Liver (tissue), 9 donors: ENCODE data around the gene SMAD6. TPM values are rescaled to one million over a fixed set of nuclear protein-coding genes. Genes with fewer than 3 reads are reported as not detected.
A peak's percentile ranks its signal among the peaks of the same experiment; 100 is the strongest.

Experiments
- DNase-seq: peaks from one replicate; pipeline ENCODE4 v3.0.0-alpha.2; 2017; ENCODE audit warnings: low spot score
- H3K27ac ChIP-seq, 2 donors: one replicate each; pipeline ENCODE4 v1.7.0; 2013; ENCODE audit warnings: inconsistent platforms in 2 of 2, low read length in 2 of 2, control low read depth in 1 of 2, low read depth in 1 of 2, mild to moderate bottlenecking in 1 of 2
- H3K27me3 ChIP-seq, 4 donors: one replicate each; pipeline versions ENCODE4 v1.6.1 to v1.7.0; 2013; ENCODE audit warnings: low read length in 3 of 4, inconsistent platforms in 1 of 4, mild to moderate bottlenecking in 1 of 4, moderate library complexity in 1 of 4; ENCODE audit not compliant: control insufficient read depth in 4 of 4, insufficient read depth in 4 of 4
- H3K36me3 ChIP-seq, 4 donors: one replicate each; pipeline versions ENCODE4 v1.6.1 to v1.7.0; 2013; ENCODE audit warnings: low read length in 3 of 4, mild to moderate bottlenecking in 3 of 4, low read depth in 1 of 4, moderate library complexity in 1 of 4; ENCODE audit not compliant: control insufficient read depth in 4 of 4, insufficient read depth in 3 of 4
- H3K4me1 ChIP-seq, 4 donors: one replicate each; pipeline versions ENCODE4 v1.6.1 to v1.7.0; 2013; ENCODE audit warnings: low read length in 3 of 4, mild to moderate bottlenecking in 3 of 4, moderate library complexity in 1 of 4; ENCODE audit not compliant: control insufficient read depth in 4 of 4, insufficient read depth in 4 of 4
- H3K4me3 ChIP-seq, 3 donors: one replicate each; pipeline versions ENCODE4 v1.6.1 to v1.7.0; 2013; ENCODE audit warnings: low read length in 3 of 3, control low read depth in 1 of 3, low read depth in 1 of 3, mild to moderate bottlenecking in 1 of 3
- H3K9ac ChIP-seq, 2 donors: one replicate each; pipeline ENCODE4 v1.7.0; 2013; ENCODE audit warnings: low read length in 2 of 2, mild to moderate bottlenecking in 2 of 2, moderate library complexity in 2 of 2, control low read depth in 1 of 2, low read depth in 1 of 2
- H3K9me3 ChIP-seq, 4 donors: one replicate each; pipeline versions ENCODE4 v1.6.1 to v1.7.0; 2013; ENCODE audit warnings: low read length in 3 of 4; ENCODE audit not compliant: control insufficient read depth in 4 of 4
- ATF3 ChIP-seq: IDR thresholded peaks from 2 replicates; pipeline ENCODE4 v1.6.1; 2016; ENCODE audit warnings: antibody characterized with exemption
- EGR1 ChIP-seq, 2 donors: IDR thresholded peaks; 2 replicates each; pipeline ENCODE4 v1.6.1; 2016 to 2018; ENCODE audit warnings: antibody characterized with exemption in 2 of 2, low read depth in 2 of 2
- FOXA1 ChIP-seq: IDR thresholded peaks from 2 replicates; pipeline ENCODE4 v1.6.1; 2016; ENCODE audit warnings: antibody characterized with exemption
- FOXA2 ChIP-seq: IDR thresholded peaks from 2 replicates; pipeline ENCODE4 v1.6.1; 2016; ENCODE audit warnings: antibody characterized with exemption
- GABPA ChIP-seq, 2 donors: IDR thresholded peaks in 1 of 2; conservative IDR thresholded peaks in 1 of 2; 2 replicates each; pipeline ENCODE4 v1.6.1; 2016; ENCODE audit warnings: antibody characterized with exemption in 2 of 2, mild to moderate bottlenecking in 1 of 2, moderate library complexity in 1 of 2
- HNF4A ChIP-seq, 2 donors: conservative IDR thresholded peaks; 2 replicates each; pipeline ENCODE4 v1.6.1; 2016; ENCODE audit warnings: antibody characterized with exemption in 2 of 2, mild to moderate bottlenecking in 2 of 2
- HNF4G ChIP-seq: IDR thresholded peaks from 2 replicates; pipeline ENCODE4 v1.6.1; 2016; ENCODE audit warnings: antibody characterized with exemption
- JUND ChIP-seq, 2 donors: IDR thresholded peaks; 2 replicates each; pipeline ENCODE4 v1.6.1; 2016; ENCODE audit warnings: antibody characterized with exemption in 2 of 2
- NR2F2 ChIP-seq: IDR thresholded peaks from 2 replicates; pipeline ENCODE4 v1.6.1; 2016; ENCODE audit warnings: antibody characterized with exemption
- RAD21 ChIP-seq, 2 donors: IDR thresholded peaks; 2 replicates each; pipeline ENCODE4 v1.6.1; 2016; ENCODE audit warnings: antibody characterized with exemption in 2 of 2, mild to moderate bottlenecking in 2 of 2
- SP1 ChIP-seq: IDR thresholded peaks from 2 replicates; pipeline ENCODE4 v1.6.1; 2018; ENCODE audit warnings: antibody characterized with exemption, mild to moderate bottlenecking
- TAF1 ChIP-seq: conservative IDR thresholded peaks from 2 replicates; pipeline ENCODE4 v1.6.1; 2016; ENCODE audit warnings: antibody characterized with exemption, mild to moderate bottlenecking
- WGBS: extraction: QIAGEN DNeasy Blood & Tissue Kit; methylation state at CpG from one replicate; pipeline ENCODE4 v1.1.7; 2013; 5-methylcytosine and 5-hydroxymethylcytosine counted together
- polyA plus RNA-seq, 2 donors: library from polyadenylated mRNA; stranded (reverse) in 1 of 2; unstranded in 1 of 2; fragments of 200-250 nt in 1 of 2; fragments of >200 nt in 1 of 2; fragmentation: Nextera tagmentation in 1 of 2; extraction: Ambion mirVana in 1 of 2; gene quantifications; one replicate each; pipeline versions ENCODE4 v1.2.1 to v1.2.3, GENCODE V29; 2013 to 2015
- total RNA-seq, 2 donors: library from RNA; depleted of rRNA; stranded (reverse); fragments of >200 nt; gene quantifications; one replicate each; pipeline ENCODE4 v1.2.3, GENCODE V29; 2014
- TF ChIP-seq, protein P1 (sequence below): fragments of 150-350 bp; IDR thresholded peaks from 2 replicates; pipeline ENCODE4 v1.5.1; 2017; ENCODE audit warnings: improper control_type of control experiment, low read depth, low read length; ENCODE audit not compliant: missing input control
- TF ChIP-seq, protein P2 (sequence below): IDR thresholded peaks from 2 replicates; pipeline ENCODE4 v1.6.1; 2016; ENCODE audit warnings: antibody characterized with exemption
- TF ChIP-seq, protein P3 (sequence below): IDR thresholded peaks from 2 replicates; pipeline ENCODE4 v1.6.1; 2016; ENCODE audit warnings: antibody characterized with exemption
- TF ChIP-seq, protein P4 (sequence below): IDR thresholded peaks from 2 replicates; pipeline ENCODE4 v1.6.1; 2016; ENCODE audit warnings: antibody characterized with exemption, mild to moderate bottlenecking
- donor health status: healthy.
- donor health status: healthy.
- donor health status: healthy.
- donor health status: healthy.
- donor health status: healthy.

The SMAD6 gene
- total and polyA plus RNA-seq, 4 donors, result 1.2 to 15.1 (median 11.0) TPM

GRCh38 chr15:66711862-66712261 lies 9.8 kb downstream of the SMAD6 start:
- no peak for DNase-seq
- Histone ChIP-seq H3K9me3 (no peaks in the 10 kb centered on the region), H3K4me1 (peaks cover 5 to 34% (median 26%) of the 10 kb centered on the region in 4 donors), H3K9ac (no peak overlapping the region), H3K27ac (no peak overlapping the region), H3K36me3 (peaks cover 0 to 5% (median 1%) of the 10 kb centered on the region in 4 donors), H3K27me3 (no peaks in the 10 kb centered on the region), H3K4me3 (no peak overlapping the region)
- WGBS, result 76% methylated on average over 5 of the region's 5 CpGs
- TF ChIP-seq EGR1 (IDR thresholded peaks at IDR 0.05; ENCODE audit: low read depth in 2 of 2) (no peak), HNF4A (conservative IDR thresholded peaks at IDR 0.05) (no peak), TAF1 (no peak), GABPA (IDR thresholded peaks at IDR 0.05 in 1 of 2, conservative IDR thresholded peaks at IDR 0.05 in 1 of 2) (no peak), SP1 (no peak), JUND (IDR thresholded peaks at IDR 0.05) (no peak)
- TF ChIP-seq, protein P1, sequence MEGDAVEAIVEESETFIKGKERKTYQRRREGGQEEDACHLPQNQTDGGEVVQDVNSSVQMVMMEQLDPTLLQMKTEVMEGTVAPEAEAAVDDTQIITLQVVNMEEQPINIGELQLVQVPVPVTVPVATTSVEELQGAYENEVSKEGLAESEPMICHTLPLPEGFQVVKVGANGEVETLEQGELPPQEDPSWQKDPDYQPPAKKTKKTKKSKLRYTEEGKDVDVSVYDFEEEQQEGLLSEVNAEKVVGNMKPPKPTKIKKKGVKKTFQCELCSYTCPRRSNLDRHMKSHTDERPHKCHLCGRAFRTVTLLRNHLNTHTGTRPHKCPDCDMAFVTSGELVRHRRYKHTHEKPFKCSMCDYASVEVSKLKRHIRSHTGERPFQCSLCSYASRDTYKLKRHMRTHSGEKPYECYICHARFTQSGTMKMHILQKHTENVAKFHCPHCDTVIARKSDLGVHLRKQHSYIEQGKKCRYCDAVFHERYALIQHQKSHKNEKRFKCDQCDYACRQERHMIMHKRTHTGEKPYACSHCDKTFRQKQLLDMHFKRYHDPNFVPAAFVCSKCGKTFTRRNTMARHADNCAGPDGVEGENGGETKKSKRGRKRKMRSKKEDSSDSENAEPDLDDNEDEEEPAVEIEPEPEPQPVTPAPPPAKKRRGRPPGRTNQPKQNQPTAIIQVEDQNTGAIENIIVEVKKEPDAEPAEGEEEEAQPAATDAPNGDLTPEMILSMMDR, result no peak
- TF ChIP-seq, protein P2, sequence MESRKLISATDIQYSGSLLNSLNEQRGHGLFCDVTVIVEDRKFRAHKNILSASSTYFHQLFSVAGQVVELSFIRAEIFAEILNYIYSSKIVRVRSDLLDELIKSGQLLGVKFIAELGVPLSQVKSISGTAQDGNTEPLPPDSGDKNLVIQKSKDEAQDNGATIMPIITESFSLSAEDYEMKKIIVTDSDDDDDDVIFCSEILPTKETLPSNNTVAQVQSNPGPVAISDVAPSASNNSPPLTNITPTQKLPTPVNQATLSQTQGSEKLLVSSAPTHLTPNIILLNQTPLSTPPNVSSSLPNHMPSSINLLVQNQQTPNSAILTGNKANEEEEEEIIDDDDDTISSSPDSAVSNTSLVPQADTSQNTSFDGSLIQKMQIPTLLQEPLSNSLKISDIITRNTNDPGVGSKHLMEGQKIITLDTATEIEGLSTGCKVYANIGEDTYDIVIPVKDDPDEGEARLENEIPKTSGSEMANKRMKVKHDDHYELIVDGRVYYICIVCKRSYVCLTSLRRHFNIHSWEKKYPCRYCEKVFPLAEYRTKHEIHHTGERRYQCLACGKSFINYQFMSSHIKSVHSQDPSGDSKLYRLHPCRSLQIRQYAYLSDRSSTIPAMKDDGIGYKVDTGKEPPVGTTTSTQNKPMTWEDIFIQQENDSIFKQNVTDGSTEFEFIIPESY, result no peak

DNA sequence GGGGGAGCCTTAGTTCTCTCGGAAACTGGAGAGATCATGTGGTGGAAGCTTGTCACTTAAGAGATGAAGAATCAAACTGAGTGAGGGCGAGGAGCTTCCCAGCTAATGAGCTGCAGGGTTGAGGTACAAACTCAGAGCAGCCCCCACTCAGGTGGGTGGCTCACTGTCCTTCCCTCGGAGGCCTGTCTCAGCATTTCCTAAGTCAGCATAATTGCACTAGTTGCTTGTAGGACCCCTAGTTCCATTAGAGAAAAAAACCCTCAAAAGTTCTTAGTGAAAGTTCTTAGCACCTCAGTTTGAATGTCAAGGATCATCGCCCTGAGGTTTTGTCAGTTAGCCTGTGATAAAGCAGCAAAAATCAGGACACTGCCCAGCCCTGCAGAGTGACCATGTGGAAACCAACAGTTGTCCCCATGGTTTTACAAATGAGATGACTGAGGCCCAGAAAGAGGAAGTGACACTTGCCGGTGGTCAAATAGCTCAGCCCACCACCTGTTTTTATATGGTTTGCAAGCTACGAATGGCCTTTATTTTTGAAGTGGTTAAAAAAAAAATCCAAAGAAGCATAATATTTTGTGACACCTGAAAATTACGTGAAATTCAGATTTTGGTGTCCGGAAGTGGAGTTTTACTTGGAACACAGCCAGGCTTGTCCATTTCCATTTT lies 11.9 kb downstream of the SMAD6 start:
- peaks cover 0 to 7% (median 6%) of the 10 kb centered on the region in 4 donors for H3K36me3 ChIP-seq
- peak overlapping the region; percentile 7 to 23 for H3K27ac ChIP-seq
- TF ChIP-seq EGR1 (IDR thresholded peaks at IDR 0.05; ENCODE audit: low read depth in 2 of 2) (no peak), GABPA (IDR thresholded peaks at IDR 0.05 in 1 of 2, conservative IDR thresholded peaks at IDR 0.05 in 1 of 2) (no peak), SP1 (no peak), NR2F2 (no peak), RAD21 (IDR thresholded peaks at IDR 0.05) (no peak), JUND (IDR thresholded peaks at IDR 0.05) (no peak), ATF3 (no peak), FOXA2 (no peak), TAF1 (no peak), FOXA1 (no peak), HNF4G (no peak)
- TF ChIP-seq, protein P3, sequence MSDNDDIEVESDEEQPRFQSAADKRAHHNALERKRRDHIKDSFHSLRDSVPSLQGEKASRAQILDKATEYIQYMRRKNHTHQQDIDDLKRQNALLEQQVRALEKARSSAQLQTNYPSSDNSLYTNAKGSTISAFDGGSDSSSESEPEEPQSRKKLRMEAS, result no peak
- TF ChIP-seq, protein P2, result no peak
- TF ChIP-seq, protein P1, result no peak
- TF ChIP-seq, protein P4, sequence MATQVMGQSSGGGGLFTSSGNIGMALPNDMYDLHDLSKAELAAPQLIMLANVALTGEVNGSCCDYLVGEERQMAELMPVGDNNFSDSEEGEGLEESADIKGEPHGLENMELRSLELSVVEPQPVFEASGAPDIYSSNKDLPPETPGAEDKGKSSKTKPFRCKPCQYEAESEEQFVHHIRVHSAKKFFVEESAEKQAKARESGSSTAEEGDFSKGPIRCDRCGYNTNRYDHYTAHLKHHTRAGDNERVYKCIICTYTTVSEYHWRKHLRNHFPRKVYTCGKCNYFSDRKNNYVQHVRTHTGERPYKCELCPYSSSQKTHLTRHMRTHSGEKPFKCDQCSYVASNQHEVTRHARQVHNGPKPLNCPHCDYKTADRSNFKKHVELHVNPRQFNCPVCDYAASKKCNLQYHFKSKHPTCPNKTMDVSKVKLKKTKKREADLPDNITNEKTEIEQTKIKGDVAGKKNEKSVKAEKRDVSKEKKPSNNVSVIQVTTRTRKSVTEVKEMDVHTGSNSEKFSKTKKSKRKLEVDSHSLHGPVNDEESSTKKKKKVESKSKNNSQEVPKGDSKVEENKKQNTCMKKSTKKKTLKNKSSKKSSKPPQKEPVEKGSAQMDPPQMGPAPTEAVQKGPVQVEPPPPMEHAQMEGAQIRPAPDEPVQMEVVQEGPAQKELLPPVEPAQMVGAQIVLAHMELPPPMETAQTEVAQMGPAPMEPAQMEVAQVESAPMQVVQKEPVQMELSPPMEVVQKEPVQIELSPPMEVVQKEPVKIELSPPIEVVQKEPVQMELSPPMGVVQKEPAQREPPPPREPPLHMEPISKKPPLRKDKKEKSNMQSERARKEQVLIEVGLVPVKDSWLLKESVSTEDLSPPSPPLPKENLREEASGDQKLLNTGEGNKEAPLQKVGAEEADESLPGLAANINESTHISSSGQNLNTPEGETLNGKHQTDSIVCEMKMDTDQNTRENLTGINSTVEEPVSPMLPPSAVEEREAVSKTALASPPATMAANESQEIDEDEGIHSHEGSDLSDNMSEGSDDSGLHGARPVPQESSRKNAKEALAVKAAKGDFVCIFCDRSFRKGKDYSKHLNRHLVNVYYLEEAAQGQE, result no peak
- 83% methylated on average over 8 of the region's 8 CpGs for WGBS
- H3K4me3 ChIP-seq, result no peak overlapping the region
- no peak for DNase-seq
- H3K9ac ChIP-seq, result no peak overlapping the region
- H3K27me3 ChIP-seq, result no peaks in the 10 kb centered on the region
- H3K4me1 ChIP-seq, result peaks cover 5 to 33% (median 24%) of the 10 kb centered on the region in 4 donors
- no peaks in the 10 kb centered on the region for H3K9me3 ChIP-seq
